Right cardiac atrium (tissue), 5 donors: ENCODE results near the gene PES1. TPM values are rescaled to one million over a fixed set of nuclear protein-coding genes. Genes with fewer than 3 reads are reported as not detected.
"Not testable (repeated sequence)": the region's sequence is repeated elsewhere in the genome, so short reads cannot be mapped to it uniquely, and the experiment has no call there.

ENCODE experiments used
- ATAC-seq, 2 donors: fragments of 200-7000 bp; cut with Tn5 transposase; one replicate each; pipeline versions ENCODE4 v1.8.0 to v1.9.1; 2020; ENCODE audit warnings: moderate library complexity in 2 of 2, mild to moderate bottlenecking in 1 of 2
- DNase-seq, 3 donors: peaks; one replicate each; pipeline ENCODE4 v3.0.0-alpha.2; 2020
- H3K27ac ChIP-seq: one replicate; pipeline ENCODE4 v1.5.1; 2013; ENCODE audit warnings: mild to moderate bottlenecking, low read length, control low read depth, moderate library complexity
- H3K27me3 ChIP-seq: one replicate; pipeline ENCODE4 v1.6.1; 2013; ENCODE audit not compliant: control insufficient read depth, insufficient read depth
- H3K4me1 ChIP-seq: one replicate; pipeline ENCODE4 v1.6.1; 2013; ENCODE audit warnings: low read length; ENCODE audit not compliant: control insufficient read depth, insufficient read depth
- H3K4me3 ChIP-seq: one replicate; pipeline ENCODE4 v1.5.1; 2013; ENCODE audit warnings: low read length, control low read depth
- H3K9me3 ChIP-seq: one replicate; pipeline ENCODE4 v1.6.1; 2013; ENCODE audit warnings: low read length; ENCODE audit not compliant: control insufficient read depth
- WGBS: extraction: QIAGEN DNeasy Blood & Tissue Kit; methylation state at CpG from one replicate; pipeline ENCODE4 v1.1.7; 2013; 5-methylcytosine and 5-hydroxymethylcytosine counted together
- intact Hi-C, 4 donors: fragments of 100-400 bp; cut with DNase I; formaldehyde crosslinking; loops; one replicate each; pipeline versions ENCODE4 v1.11.0 to v1.14.0; 2022 to 2023
- polyA plus RNA-seq: library from polyadenylated mRNA; stranded (reverse); fragments of 200-250 nt; gene quantifications from one replicate; pipeline ENCODE4 v1.2.3, GENCODE V29; 2013
- total RNA-seq, 4 donors: library from RNA; stranded (reverse); fragmentation: NEBNext Ultra II Directional; extraction: Animal tissue kit (Norgen Biotek cat#: 25700); gene quantifications; one replicate each; pipeline ENCODE4 v1.2.1, GENCODE V29; 2021
- donor health status: healthy with polysubstance abuse.
- donor health status: DM: no; HTN: yes; CAD: no.
- donor health status: DM: no; HTN: no; CAD: no.
- donor health status: DM: no; HTN: yes; CAD: no; lungs with severe emphysema.
- donor health status: DM: yes; HTN: yes; CAD: no.

Gene PES1
- total and polyA plus RNA-seq, 5 donors = 20.1 to 31.9 (median 23.7) TPM

DNA sequence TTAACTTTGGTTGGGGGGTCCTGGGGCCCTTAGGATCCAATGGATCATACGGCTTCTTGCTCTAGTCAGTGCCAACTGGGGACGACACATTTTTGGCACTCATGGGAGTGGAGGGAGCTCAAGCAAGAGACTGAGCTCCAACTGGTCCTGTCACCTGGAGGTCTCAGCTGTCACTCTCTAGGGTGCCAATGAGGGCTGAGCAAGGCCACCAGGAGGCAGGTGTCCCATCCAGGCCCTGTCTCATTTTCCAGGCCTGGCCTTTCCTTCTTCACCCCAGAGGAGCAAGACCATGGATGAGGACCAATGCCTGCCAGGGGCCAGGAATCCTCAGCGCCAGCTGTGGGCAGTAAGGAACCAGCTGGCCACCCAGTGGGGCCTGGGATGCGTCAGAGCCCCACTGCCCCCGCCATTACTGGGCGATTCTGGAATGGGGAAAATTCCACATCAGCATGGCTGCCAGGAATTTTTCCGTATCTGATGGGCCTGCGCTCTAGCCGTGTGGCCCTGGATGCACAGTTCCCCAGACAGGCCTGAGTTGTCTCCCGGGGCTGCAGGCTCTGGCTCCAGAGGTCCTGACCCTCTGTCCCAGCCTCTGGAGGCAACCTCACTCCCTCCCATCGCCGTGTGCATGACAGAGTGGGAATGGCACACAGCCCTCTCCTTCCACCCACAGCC, 16.6 kb downstream of the PES1 start:
- intact Hi-C loops = no loop called here
- WGBS = 31% methylated on average over 12 of the region's 12 CpGs
- Histone ChIP-seq H3K27ac (no peak overlapping the region), H3K4me1 (peaks cover 5% of the 10 kb centered on the region), H3K27me3 (no peaks in the 10 kb centered on the region), H3K9me3 (no peaks in the 10 kb centered on the region), H3K4me3 (no peak overlapping the region)
- ATAC-seq (peak; percentile 77 to 82), DNase-seq (peak; percentile 68 to 78 (median 69))

DNA sequence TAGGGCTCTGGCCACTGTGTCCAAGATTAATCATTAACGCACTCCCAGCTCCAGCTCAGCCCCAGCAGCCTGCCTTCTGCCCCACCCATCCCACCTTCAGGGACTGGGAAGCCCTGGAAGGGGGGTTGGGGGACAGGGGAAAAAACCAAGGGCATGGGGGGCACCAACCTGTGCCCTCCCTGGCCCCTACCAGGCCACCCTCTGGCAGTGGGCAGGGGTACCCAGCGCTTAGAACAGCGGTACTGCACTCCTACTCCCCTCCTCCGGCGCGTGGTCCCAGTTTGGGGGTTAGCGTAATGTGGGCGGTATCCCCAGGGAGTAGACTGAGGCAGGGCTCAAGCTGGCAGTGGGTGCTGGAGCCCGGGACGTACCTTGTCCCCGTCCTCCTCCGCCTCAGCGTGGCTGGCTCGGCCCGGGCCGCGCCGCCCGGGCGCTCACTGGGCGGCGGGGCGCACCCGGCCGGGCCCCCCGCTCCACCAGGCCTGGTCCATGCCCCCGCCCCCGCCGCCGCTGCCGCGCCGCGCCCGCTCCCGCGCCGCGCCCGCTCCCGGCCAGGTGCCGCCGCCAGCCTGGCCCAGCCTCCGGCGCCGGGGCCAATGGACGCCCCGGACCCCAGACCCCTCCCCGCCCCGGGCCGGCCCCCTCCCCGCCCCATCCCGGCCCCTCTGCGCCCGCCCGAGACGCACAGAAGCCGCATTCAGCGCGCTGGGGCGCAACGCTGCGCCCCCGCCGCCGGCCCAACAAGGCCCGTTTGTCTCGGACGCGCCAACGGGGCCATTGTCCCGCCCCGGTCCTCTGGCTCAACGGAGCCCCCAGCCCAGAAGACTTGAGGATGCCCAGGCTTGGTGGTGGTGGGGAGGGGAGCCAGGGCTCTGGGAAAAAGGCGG, 17.4 kb downstream of the PES1 start, which contains the start of gene GAL3ST1:
Gene GAL3ST1 (minus strand): TSS at position 571 of the 887 bp plus-strand sequence. CDS start 17,273 bp downstream, outside the sequence.
- intact Hi-C loops = no loop called here
- no peaks in the 10 kb centered on the region for H3K9me3 ChIP-seq
- peak in 1 of 3 donors; percentile 61 for DNase-seq
- no peak within 1 kb of the TSS for H3K27ac ChIP-seq
- peak; percentile 5 to 8 for ATAC-seq
- H3K27me3 ChIP-seq = no peaks in the 10 kb centered on the region
- H3K4me3 ChIP-seq = no peak within 1 kb of the TSS
- H3K4me1 ChIP-seq = peaks cover 5% of the 10 kb centered on the region
- WGBS = 4% methylated on average over 75 of the region's 75 CpGs

DNA sequence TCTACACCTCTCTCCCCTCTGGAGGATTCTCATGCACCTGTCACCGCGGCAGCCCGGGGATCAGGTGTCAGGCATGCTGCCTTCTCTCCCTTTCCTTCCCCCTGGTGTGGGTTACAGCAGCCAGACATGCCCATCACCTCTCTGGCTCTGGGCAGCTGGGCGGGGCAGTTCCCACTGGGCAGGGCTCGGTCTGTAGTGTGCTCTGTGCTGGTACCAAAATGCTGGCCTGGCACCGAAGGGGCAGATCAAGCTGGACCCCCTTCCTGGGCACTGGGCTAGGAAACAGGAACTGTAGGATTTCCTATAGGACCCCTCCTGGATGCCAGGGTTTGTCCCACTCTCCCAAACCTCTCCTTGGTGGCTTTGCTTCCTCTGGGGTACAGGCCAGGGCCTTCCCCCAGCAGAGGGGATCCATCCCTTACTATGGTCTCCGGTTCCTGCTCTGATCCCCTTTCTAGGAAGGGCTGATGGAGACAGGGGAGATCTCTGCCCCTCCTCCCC, 18.1 kb downstream of the PES1 start:
- 49% methylated on average over 7 of the region's 7 CpGs for WGBS
- ATAC-seq (no peak), DNase-seq (no peak)
- Histone ChIP-seq H3K4me1 (peaks cover 5% of the 10 kb centered on the region), H3K9me3 (no peaks in the 10 kb centered on the region), H3K27ac (no peak overlapping the region), H3K4me3 (no peak overlapping the region), H3K27me3 (no peaks in the 10 kb centered on the region)
- intact Hi-C loops = no loop called here

DNA sequence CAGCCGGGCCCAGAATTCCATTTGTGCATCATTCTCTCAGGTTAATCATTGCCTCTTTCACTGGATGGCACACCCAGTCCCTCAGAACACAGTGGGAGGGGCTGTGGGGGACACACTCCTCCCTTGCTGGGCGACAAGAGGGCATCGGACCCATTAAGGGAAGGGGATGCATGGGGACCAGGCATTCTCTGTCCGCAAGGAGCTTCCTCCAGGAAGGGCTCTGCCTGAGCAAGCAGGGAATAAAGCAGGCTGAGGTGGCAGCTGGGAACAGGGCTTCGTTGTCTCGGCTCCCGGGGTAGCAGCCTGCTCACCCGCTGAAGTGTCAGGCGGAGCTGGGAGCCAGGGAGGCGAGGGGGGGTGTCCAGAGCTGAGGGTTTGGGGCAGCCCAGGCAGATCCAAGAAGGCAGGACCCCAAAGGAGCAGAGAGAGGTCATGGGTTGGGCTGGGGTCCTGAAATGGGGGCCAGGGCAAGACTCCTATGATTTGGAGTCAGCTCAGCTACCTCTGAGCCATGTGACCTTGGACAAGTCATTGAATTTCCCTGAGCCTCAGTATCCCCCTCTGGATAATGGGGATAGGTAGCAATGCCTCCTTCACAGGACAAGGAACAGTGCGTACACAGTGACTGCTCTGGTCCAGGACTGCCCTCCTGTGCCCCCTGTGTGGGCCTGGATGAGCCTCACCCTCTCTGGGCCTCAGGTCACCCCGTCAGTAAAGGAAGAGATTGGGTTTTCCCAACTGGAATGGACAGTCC, 18.7 kb downstream of the PES1 start:
- no peaks in the 10 kb centered on the region for H3K27me3 ChIP-seq
- WGBS = 40% methylated on average over 12 of the region's 12 CpGs
- no peak overlapping the region for H3K27ac ChIP-seq
- H3K9me3 ChIP-seq = no peaks in the 10 kb centered on the region
- H3K4me1 ChIP-seq = peaks cover 5% of the 10 kb centered on the region
- no peak overlapping the region for H3K4me3 ChIP-seq
- intact Hi-C loops = no loop called here
- ATAC-seq (no peak), DNase-seq (no peak)

DNA sequence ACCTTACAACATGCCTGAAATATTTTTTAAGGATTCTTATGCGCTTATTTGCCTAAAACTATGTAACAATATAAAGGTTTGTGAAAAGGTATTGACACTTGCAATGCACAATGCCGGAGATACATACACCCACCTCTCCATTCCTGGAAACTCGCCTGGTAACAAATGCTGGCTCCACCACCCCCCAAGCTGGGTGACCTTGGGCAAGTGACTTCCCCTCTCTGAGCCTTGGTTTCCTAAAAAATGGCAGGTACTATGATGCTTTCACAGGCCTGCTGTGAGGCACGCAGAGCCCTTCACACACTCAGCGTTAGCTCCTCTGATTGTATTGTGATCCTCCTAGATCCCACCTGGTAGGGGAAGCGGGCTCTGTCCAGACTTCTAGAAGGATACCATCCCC, 19.5 kb downstream of the PES1 start:
- intact Hi-C loops = no loop called here
- WGBS = 74% methylated on average over 6 of the region's 6 CpGs
- no peak for DNase-seq

DNA sequence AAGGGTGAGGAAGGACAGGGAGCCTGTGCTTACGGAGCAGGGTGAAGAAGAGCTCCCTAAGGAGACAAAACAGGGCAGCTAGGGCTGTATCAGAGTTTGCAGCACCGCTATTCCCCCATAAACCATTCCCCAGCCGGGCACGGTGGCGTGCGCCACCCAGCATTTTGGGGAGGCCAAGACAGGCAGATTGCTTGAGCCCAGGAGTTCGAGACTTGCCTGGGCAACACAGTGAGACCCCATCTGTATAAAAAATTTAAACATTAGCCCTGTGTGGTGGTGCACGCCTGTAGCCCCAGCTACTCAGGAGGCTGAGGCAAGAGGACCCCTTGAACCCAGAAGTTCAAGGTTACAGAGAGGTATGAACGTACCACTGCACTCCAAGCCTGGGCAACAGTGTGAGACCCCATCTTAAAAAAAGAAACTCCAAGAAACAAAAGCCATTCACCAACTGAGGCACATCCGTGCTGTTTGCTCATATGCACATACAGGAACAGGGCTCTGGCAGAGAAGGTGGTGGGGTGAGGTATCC, 22.0 kb downstream of the PES1 start:
- no peaks in the 10 kb centered on the region for H3K27me3 ChIP-seq
- intact Hi-C loops = no loop called here
- H3K9me3 ChIP-seq = no peaks in the 10 kb centered on the region
- H3K4me1 ChIP-seq = no peaks in the 10 kb centered on the region
- no peak overlapping the region for H3K27ac ChIP-seq
- ATAC-seq (no peak), DNase-seq (no peak)
- H3K4me3 ChIP-seq = no peak overlapping the region
- 89% methylated on average over 10 of the region's 10 CpGs for WGBS

More for the DNA sequence above, 19.5 kb downstream of the PES1 start:
- Histone ChIP-seq H3K9me3 (no peaks in the 10 kb centered on the region), H3K27ac (no peak overlapping the region), H3K27me3 (no peaks in the 10 kb centered on the region), H3K4me3 (no peak overlapping the region), H3K4me1 (peaks cover 5% of the 10 kb centered on the region)
- no peak for ATAC-seq

DNA sequence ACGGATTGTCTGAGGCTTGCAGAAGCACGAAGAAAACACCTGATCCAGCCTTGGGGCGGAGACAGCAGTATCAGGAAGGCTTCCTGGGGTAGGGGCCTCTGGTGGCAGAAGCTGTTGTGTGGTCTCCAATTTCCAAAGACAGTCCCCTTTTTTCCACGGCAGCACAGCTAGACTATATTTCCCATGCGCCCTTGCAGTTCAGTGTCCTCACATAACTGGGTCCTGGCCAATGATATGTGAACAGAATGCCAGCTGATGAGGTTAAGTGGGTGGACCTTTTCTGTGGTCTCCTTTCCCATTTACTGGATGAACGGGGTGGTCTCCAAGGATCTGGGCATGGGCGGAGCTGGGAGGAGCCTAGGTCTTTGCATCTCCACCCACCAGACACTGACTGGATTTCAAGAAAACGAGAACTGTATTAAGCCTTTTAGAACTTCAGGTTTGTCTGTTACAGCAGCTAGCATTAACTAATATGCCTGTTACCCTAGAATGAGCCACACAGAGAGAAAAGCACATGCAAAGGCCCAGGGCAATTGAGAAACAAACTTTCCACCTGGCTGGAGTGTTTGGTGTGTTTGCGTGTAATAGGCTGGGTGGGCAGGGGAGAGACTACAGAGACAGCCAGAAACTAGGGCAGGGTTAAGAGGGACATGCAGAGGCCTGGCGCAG, 23.4 kb downstream of the PES1 start:
- 59% methylated on average over 10 of the region's 10 CpGs for WGBS
- ATAC-seq (no peak), DNase-seq (no peak)
- Histone ChIP-seq H3K4me3 (no peak overlapping the region), H3K9me3 (no peaks in the 10 kb centered on the region), H3K4me1 (no peaks in the 10 kb centered on the region), H3K27me3 (no peaks in the 10 kb centered on the region), H3K27ac (no peak overlapping the region)
- intact Hi-C loops = no loop called here

DNA sequence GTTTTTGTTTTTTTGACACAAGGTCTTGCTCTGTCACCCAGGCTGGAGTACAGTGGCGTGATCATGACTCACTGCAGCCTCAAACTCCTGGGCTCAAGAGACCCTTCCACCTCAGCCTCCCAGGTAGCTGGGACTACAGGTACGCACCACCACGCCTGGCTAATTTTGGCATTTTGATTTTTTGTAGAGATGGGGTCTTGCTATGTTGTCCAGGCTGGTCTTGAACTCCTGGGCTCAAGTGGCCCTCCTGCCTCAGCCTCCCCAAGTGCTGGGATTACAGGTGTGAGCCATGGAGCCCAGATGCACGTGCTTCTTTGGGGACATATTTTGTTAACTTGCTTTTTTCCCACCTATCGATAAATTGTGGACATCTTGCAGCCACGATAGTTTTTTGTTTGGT, 24.4 kb downstream of the PES1 start:
- DNase-seq, H3K27me3 ChIP-seq, intact Hi-C loops, H3K27ac ChIP-seq, H3K9me3 ChIP-seq, H3K4me1 ChIP-seq, ATAC-seq, H3K4me3 ChIP-seq: not testable (repeated sequence)
- WGBS = 89% methylated on average over 6 of the region's 6 CpGs

DNA sequence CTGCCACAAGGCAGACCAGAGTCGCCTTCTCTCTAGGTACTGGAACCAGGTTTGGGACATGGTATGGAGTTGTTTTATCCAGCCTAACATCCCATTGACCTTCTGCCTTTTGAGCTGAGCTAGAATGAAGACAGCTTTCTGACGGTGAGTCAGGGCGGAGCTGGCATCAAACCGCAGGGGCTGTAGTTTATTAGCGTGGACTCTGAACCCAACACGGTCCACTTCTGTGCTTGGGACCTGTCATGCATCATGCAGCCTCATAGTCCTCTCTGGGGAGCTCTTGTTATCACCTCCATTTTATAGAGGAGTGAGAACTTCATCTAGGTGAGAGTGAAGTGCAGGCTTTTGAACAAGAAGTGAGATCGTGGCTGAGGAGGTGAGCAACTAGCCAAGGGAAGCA, 25.6 kb downstream of the PES1 start:
- DNase-seq = no peak
- H3K4me1 ChIP-seq = no peaks in the 10 kb centered on the region
- 72% methylated on average over 7 of the region's 7 CpGs for WGBS
- no peak overlapping the region for H3K4me3 ChIP-seq
- intact Hi-C loops = no loop called here
- no peaks in the 10 kb centered on the region for H3K27me3 ChIP-seq
- no peak overlapping the region for H3K27ac ChIP-seq
- ATAC-seq = no peak
- no peaks in the 10 kb centered on the region for H3K9me3 ChIP-seq

DNA sequence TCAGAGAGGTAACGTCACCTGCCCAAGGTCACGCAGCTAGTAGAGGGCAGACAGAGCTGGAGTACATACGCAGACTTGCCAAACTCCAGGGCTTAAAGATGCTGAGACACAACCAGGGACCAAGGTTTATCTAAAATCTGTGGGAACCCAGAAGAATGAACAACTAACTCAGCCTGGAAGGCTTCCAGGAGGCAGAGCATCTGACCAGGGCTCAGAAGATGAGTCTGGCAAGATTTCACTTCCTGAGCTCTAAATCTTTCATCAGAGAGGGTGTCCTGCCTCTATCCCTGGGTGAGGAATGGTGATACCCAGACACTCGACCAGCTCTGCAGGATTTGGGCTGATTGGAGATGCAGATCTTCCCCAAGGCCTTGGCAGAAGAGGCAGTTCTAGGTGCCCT, 26.4 kb downstream of the PES1 start:
- H3K4me3 ChIP-seq = no peak overlapping the region
- H3K9me3 ChIP-seq = no peaks in the 10 kb centered on the region
- 75% methylated on average over 4 of the region's 4 CpGs for WGBS
- H3K27ac ChIP-seq = no peak overlapping the region
- intact Hi-C loops = no loop called here
- H3K4me1 ChIP-seq = no peaks in the 10 kb centered on the region
- no peaks in the 10 kb centered on the region for H3K27me3 ChIP-seq
- DNase-seq (no peak), ATAC-seq (no peak)
